ENCODE measurements around the gene APOL1. TPM values are rescaled to one million over a fixed set of nuclear protein-coding genes. Genes with fewer than 3 reads are reported as not detected.
A peak's percentile ranks its signal among the peaks of the same experiment; 100 is the strongest.
"Not testable (repeated sequence)": the region's sequence is repeated elsewhere in the genome, so short reads cannot be mapped to it uniquely, and the experiment has no call there.

The APOL1 gene, protein sequence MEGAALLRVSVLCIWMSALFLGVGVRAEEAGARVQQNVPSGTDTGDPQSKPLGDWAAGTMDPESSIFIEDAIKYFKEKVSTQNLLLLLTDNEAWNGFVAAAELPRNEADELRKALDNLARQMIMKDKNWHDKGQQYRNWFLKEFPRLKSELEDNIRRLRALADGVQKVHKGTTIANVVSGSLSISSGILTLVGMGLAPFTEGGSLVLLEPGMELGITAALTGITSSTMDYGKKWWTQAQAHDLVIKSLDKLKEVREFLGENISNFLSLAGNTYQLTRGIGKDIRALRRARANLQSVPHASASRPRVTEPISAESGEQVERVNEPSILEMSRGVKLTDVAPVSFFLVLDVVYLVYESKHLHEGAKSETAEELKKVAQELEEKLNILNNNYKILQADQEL
- total RNA-seq (2021; ENCODE audit: unreplicated experiment) (0.30 TPM), Bru-seq, nascent RNA (percentile 9 among the genes with signal in this experiment), BruChase-seq, experiment 1, labeled RNA remaining after a 6-hour chase (not detected), BruChase-seq, experiment 2, labeled RNA remaining after a 2-hour chase (percentile 11 among the genes with signal in this experiment)
- 0.14 and 0.17 TPM in 2 replicates for polyA plus RNA-seq (2012)
- long read RNA-seq = 0 reads

DNA sequence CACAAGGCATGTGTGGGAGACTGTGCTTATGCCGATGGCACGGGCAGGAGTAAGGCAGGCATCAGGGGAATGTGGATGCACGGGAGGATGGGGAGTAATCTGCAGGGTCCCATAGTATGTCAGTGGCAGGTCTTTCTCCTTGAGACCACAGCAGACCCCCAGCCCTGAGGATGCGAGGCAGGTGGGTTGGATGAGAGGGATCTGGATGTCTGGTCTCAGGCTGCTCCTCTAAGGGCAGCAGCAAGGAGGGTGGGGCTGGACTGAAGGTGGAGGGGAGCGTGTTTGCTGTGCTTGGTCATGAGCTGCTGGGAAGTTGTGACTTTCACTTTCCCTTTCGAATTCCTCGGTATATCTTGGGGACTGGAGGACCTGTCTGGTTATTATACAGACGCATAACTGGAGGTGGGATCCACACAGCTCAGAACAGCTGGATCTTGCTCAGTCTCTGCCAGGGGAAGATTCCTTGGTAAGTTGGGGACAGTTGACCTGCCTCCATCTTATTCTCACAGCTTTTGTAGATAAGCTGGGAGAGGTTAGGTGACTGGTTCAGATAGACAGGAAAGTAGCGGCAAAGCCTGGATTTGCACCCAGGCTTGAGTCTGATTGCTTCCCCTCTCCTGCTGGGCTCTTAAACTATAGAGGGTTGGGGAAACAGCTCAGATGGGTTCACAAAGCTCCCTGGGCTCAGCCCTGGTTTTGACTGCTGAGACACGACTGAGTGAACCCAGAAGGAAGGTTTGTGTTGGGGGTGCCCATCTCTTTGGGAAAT is at the start of gene APOL1:
Gene APOL1 (plus strand): TSS at position 380 of the 769 bp plus-strand sequence. CDS start 1,823 bp downstream, outside the sequence.
- no peaks in the 10 kb centered on the region for H4K20me1 ChIP-seq (ENCODE audit: insufficient read depth)
- CTCF ChIA-PET = no interaction called here
- TF ChIP-seq ELF1 (IDR thresholded peaks at IDR 0.05; ENCODE audit: borderline replicate concordance, low read depth) = no peak
- TF ChIP-seq, protein P1, sequence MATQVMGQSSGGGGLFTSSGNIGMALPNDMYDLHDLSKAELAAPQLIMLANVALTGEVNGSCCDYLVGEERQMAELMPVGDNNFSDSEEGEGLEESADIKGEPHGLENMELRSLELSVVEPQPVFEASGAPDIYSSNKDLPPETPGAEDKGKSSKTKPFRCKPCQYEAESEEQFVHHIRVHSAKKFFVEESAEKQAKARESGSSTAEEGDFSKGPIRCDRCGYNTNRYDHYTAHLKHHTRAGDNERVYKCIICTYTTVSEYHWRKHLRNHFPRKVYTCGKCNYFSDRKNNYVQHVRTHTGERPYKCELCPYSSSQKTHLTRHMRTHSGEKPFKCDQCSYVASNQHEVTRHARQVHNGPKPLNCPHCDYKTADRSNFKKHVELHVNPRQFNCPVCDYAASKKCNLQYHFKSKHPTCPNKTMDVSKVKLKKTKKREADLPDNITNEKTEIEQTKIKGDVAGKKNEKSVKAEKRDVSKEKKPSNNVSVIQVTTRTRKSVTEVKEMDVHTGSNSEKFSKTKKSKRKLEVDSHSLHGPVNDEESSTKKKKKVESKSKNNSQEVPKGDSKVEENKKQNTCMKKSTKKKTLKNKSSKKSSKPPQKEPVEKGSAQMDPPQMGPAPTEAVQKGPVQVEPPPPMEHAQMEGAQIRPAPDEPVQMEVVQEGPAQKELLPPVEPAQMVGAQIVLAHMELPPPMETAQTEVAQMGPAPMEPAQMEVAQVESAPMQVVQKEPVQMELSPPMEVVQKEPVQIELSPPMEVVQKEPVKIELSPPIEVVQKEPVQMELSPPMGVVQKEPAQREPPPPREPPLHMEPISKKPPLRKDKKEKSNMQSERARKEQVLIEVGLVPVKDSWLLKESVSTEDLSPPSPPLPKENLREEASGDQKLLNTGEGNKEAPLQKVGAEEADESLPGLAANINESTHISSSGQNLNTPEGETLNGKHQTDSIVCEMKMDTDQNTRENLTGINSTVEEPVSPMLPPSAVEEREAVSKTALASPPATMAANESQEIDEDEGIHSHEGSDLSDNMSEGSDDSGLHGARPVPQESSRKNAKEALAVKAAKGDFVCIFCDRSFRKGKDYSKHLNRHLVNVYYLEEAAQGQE (IDR thresholded peaks at IDR 0.05; ENCODE audit: low read depth) = no peak
- TF ChIP-seq TCF7L2 (IDR thresholded peaks at IDR 0.05; ENCODE audit: borderline replicate concordance, extremely low read depth, insufficient read depth, insufficient read length) = no peak
- TF ChIP-seq SIN3A (IDR thresholded peaks at IDR 0.05; ENCODE audit: low read depth) = no peak
- no peak for TF ChIP-seq ZNF274 (IDR thresholded peaks at IDR 0.05; ENCODE audit: low read depth, low read length)
- TF ChIP-seq, protein P2, sequence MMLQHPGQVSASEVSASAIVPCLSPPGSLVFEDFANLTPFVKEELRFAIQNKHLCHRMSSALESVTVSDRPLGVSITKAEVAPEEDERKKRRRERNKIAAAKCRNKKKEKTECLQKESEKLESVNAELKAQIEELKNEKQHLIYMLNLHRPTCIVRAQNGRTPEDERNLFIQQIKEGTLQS (IDR thresholded peaks at IDR 0.05) = no peak
- TF ChIP-seq SRF (IDR thresholded peaks at IDR 0.05; ENCODE audit: low read depth) = no peak
- no peak for TF ChIP-seq YY1 (IDR thresholded peaks at IDR 0.05; ENCODE audit: extremely low read depth, insufficient replicate concordance, low read depth, low read length)
- no peak for DNase-seq (ENCODE audit: low read depth, low spot score)
- no peak within 1 kb of the TSS for H3K4me2 ChIP-seq (ENCODE audit: low read length)
- no peak within 1 kb of the TSS for H2AFZ ChIP-seq (ENCODE audit: low read depth, low read length, poor library complexity, severe bottlenecking)
- H3K79me2 ChIP-seq (ENCODE audit: insufficient read depth, low read length) = no peaks in the 10 kb centered on the region
- H3K4me1 ChIP-seq (ENCODE audit: control insufficient read depth in 1 of 2, insufficient read depth in 2 of 2, low read length in 2 of 2) = no peaks in the 10 kb centered on the region
- no peaks in the 10 kb centered on the region for H3K9me2 ChIP-seq (ENCODE audit: insufficient read depth)
- no peak within 1 kb of the TSS for H3K9ac ChIP-seq (ENCODE audit: low read length)
- no peak within 1 kb of the TSS for H3K27ac ChIP-seq (ENCODE audit: low read depth, low read length)
- BruUV-seq (replicated peaks) = no TSS peak
- intact Hi-C loops (cut with micrococcal nuclease) = no loop called here
- no peak within 1 kb of the TSS for H3K4me3 ChIP-seq (replicated peaks in 1 of 2; ENCODE audit: low read depth in 1 of 2, low read length in 2 of 2)
- ATAC-seq = no peak
- H3K9me3 ChIP-seq (ENCODE audit: control insufficient read depth in 1 of 2, insufficient read depth in 1 of 2, low read depth in 1 of 2, low read length in 2 of 2) = no peaks in the 10 kb centered on the region
- RAD21 ChIA-PET (ENCODE audit: low non-redundant PET in 1 of 2, low total read pairs in 2 of 2, uncharacterized antibody in 2 of 2, unreplicated experiment in 2 of 2) = no interaction called here
- H3K36me3 ChIP-seq (ENCODE audit: control insufficient read depth in 1 of 2, insufficient read depth in 2 of 2, low read length in 2 of 2) = no peaks in the 10 kb centered on the region
- H3K27me3 ChIP-seq (ENCODE audit: insufficient read depth, low read length) = no peaks in the 10 kb centered on the region
- POLR2A ChIA-PET = no interaction called here

DNA sequence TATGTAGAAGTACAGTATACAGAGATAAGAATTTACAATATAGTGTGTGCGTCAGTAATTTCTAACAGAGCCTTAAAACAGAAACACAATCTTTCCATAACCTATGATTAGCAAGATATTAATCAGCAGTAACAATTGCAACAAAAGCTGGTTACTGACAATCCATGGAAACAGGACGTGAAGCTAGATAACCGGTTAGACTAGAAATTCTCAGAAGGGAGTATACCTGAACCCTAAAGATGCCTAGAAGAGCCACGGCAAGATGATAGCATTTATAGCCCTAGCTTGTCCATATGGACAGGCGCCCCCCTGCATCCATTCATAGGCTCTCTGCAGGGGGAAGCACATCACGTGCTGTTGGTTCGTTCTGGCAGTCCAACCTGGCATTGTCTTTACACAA is 49.5 kb upstream of the APOL1 start:
- H3K9me2 ChIP-seq (ENCODE audit: insufficient read depth); H3K4me2 ChIP-seq (ENCODE audit: low read length); intact Hi-C loops (cut with micrococcal nuclease); BruUV-seq (replicated peaks); POLR2A ChIA-PET; H4K20me1 ChIP-seq (ENCODE audit: insufficient read depth); H2AFZ ChIP-seq (ENCODE audit: low read depth, low read length, poor library complexity, severe bottlenecking); H3K4me3 ChIP-seq (replicated peaks in 1 of 2; ENCODE audit: low read depth in 1 of 2, low read length in 2 of 2); H3K4me1 ChIP-seq (ENCODE audit: control insufficient read depth in 1 of 2, insufficient read depth in 2 of 2, low read length in 2 of 2); DNase-seq (ENCODE audit: low read depth, low spot score); H3K79me2 ChIP-seq (ENCODE audit: insufficient read depth, low read length); ATAC-seq; H3K27me3 ChIP-seq (ENCODE audit: insufficient read depth, low read length); H3K9me3 ChIP-seq (ENCODE audit: control insufficient read depth in 1 of 2, insufficient read depth in 1 of 2, low read depth in 1 of 2, low read length in 2 of 2); H3K36me3 ChIP-seq (ENCODE audit: control insufficient read depth in 1 of 2, insufficient read depth in 2 of 2, low read length in 2 of 2); H3K9ac ChIP-seq (ENCODE audit: low read length); RAD21 ChIA-PET (ENCODE audit: low non-redundant PET in 1 of 2, low total read pairs in 2 of 2, uncharacterized antibody in 2 of 2, unreplicated experiment in 2 of 2); H3K27ac ChIP-seq (ENCODE audit: low read depth, low read length): not testable (repeated sequence)
- CTCF ChIA-PET = interaction anchor here (1.2 kb wide), 1 partner anchor 83 kb away, joined by 3 read pairs; no protein-coding TSS in a partner anchor

Data from HCT116 (cell line).